Stimulated activated CD4-positive, alpha-beta T cell treated with anti-CD3 and anti-CD28 coated beads, Interleukin-15, amount 100 ng/mL, for 1 hour (primary cell): ENCODE measurements around the gene FGF1.

ENCODE experiments used
- DNase-seq, 2 donors: peaks; one replicate each; pipeline ENCODE4 v3.0.0-alpha.2; 2020; ENCODE audit warnings: low read depth in 1 of 2, low spot score in 1 of 2

FGF1 gene

GRCh38 chr5:142685418-142686209, at the start of gene FGF1:
FGF1 (minus strand) TSS chr5:142686090; CDS start chr5:142614127, 71,963 bp downstream.
- DNase-seq: no peak

DNA sequence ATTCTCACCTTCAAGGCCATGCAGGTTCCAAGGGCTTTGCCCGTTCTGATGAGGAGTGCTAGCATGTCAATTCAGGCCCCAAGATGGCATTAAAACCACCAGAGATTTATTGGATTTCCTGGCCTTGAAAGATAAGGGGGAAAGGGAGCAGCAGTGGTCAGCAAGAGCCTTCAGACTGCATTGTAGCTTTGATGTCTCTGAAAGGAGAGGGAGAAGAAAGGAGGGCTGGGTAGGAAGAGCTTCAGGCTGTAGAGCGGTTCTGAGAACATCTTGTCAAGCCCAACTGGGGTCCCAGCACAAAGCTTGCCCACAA, 41.8 kb upstream of the FGF1 start:
- DNase-seq: no peak

DNA sequence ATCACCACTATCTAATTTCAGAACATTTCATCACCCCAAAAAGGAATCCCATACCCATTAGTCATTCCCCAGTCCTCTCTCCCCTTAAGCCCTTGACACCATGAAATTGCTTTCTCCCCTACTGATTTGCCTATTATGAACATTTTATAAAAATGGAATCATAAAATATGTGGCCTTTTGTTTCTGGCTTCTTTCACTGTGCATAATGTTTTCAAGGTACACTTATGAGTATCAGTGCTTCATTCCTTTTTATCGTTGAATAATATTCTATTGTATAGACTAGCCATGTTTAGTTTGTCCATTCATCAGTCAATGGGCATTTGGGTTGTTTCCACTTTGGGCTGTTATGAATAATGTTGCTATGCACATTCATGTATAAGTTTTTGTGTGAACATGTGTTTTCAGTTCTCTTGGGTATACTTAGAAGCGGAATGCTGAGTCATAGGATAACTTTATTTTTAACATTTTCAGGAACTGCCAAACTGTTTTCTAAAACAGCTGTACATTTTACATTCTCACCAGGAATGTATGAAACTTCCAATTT, 40.4 kb upstream of the FGF1 start:
- DNase-seq: no peak

- no peak for DNase-seq
Measured at GRCh38 chr5:142725231-142726187, 39.6 kb upstream of the FGF1 start.

DNA sequence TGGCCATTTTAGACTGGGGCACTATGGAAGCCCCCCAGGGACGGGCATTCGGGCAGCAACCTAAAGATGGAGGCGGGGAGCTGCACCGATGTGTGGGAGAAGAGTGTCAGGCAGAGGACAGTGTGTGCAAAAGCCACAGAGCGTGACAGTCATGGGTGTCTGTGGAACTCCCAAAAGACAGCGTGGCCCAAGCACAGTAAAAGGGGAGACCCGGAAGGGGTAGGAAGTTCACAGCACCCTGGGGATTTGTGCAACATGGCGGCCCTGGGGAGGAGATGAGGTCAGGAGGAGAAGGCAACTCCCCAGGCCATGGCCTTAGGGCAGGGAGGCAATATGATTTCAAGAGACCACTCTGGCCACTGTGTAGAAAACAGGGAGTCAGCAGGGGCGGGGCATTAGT, 38.9 kb upstream of the FGF1 start:
- no peak for DNase-seq

GRCh38 chr5:142722896-142723295, 37.0 kb upstream of the FGF1 start:
- no peak for DNase-seq

- DNase-seq: no peak
Measured at GRCh38 chr5:142722146-142722545, 36.3 kb upstream of the FGF1 start.

GRCh38 chr5:142720641-142721271, 34.9 kb upstream of the FGF1 start:
- no peak for DNase-seq

- no peak for DNase-seq
Measured at GRCh38 chr5:142719836-142720370, 34.0 kb upstream of the FGF1 start.

- no peak for DNase-seq
Measured at GRCh38 chr5:142717582-142718215, 31.8 kb upstream of the FGF1 start.

DNA sequence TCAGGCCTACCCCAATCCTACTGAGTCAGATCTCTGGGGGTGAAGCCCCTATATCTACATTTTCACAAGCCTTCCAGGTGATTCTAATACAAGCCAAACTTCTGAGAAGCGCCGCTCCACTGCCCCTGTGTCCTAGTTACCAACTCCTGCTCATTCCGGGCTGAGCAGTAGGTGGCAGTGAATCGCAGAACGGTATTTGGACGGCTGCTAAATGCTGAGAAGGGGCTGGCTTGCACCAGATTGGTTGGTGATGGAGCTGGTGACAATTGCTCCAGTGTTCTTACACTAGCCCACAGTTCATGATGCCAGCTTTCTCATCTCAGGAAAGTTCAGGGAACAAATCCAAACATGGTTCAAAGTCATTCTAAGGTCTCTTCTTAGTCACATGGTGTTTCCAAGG, 31.1 kb upstream of the FGF1 start:
- no peak for DNase-seq

GRCh38 chr5:142715291-142715690, 29.4 kb upstream of the FGF1 start:
- DNase-seq: no peak

GRCh38 chr5:142713121-142713706, 27.3 kb upstream of the FGF1 start:
- DNase-seq: peak; percentile 72 to 78

DNA sequence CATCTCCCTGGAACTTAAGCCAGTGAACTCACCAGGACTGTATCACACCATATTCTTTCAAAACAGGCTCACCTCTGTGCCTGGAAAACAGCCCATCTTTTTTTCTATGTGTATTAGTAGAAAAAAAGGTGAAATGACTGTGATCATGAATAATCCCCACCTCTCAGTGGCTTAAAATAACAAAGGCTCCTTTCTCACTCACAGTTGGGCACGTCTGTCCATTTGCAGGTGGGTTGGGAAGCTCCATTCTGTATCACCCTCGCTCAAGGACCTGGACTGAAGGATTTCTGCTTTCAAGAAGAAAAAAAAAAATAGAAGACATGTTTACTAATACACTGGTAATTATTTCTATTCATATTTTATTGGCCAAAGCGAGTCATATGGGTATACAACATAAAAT, 17.3 kb upstream of the FGF1 start:
- DNase-seq: no peak

DNA sequence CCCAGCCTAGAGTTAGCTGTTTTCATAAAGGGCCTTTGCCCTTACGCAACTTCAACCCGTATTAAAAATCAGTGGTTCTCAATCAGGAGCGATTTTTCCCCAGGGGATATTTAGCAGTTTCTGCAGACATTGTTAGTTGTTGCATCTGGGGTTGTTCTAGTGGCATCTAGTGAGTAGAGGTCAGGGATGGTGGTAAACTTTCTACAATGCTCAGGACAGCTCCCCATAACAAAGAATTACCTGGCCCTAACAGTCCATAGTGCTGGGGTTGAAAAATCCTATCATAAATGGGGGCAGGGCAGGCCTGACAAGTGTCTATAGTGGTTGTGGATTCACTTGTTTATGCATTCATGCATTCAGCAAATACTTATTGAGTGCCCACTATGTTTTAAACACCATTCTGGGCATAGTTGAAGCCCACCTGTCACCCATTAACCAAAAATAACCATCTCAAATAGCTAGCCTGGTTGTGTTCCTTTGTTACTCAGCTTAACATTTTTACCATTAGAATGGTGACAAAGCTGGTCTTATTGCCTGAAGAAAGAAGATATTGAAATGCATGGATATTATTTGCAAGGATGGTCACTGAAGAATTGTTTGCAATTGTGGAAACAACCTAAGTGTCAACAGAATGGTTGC, 15.9 kb upstream of the FGF1 start:
- no peak for DNase-seq

GRCh38 chr5:142700566-142700965, 14.7 kb upstream of the FGF1 start:
- no peak for DNase-seq

DNA sequence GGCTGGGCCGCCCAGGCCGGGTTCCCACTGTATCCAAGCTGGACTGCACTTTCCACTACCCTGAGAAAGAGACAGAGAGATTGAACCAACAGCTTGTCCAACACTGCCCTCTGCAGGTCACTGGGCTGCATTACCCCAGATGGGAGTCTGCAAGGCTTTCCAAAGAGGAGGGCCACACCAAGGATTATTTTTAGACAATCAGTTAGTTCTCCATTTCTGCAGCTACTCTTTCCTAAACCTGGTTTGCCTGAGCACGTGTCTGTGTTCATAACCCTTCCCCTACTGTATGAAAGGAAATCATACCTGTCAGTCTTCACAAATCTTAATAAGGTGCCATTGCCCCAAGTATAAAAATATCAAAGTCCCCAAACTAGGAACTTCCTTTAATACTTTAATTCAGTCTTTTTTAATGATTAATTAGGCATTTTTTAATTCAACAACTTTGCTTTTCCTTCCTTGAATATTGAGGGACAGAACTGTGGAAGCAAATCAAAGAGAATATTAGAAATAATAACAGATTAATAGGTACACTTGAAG, 13.4 kb upstream of the FGF1 start:
- DNase-seq: peak; percentile 55 to 61

DNA sequence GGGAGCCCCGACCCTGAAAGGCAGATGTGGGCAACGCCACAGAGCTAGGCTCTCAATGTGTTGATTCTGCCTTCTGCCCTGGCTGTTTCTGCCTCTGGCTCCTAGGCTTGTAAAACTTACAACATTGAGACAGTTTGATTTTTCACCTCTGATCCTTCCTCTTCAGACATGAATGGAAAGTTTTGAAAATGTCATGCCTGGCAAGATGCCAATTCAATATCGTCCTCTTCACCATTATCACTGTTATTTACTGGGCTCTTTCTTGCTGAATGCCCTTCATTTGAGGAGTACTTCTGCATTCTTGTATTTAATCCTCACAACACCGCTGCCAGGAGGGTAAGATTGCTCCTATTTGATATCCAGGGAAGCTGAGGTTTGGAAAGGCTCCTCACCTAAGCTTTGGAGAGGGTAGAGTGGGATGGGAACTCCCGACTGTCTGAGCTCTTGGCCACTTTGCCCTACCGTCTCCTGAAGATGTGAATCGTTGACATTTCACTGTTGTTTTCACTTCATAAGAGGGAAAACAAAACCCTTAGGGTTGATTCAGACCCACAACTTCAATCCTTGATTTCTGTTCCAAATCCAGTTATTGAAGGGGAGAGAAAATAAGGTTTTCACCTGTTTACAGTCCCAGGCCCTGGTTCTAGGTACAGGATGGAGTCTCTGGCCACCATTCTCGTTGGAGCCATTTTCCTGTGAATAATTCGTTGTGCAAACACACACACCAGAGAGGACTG, 12.7 kb upstream of the FGF1 start:
- DNase-seq: no peak
